HepG2 (cell line): ENCODE results near the gene SPTSSB. TPM values are rescaled to one million over a fixed set of nuclear protein-coding genes. Genes with fewer than 3 reads are reported as not detected.

Source experiments
- ASH2L ChIP-seq: fragments of 300-600, 200-600 bp; sonication (generic); IDR thresholded peaks from 2 replicates; pipeline ENCODE4 v1.7.0; 2017; ENCODE audit warnings: low read depth, mild to moderate bottlenecking, moderate library complexity, mixed read lengths, low read length; ENCODE audit not compliant: insufficient read length
- HES4 ChIP-seq: sonication (generic); formaldehyde crosslinking; IDR thresholded peaks from 2 replicates; pipeline ENCODE4 v1.9.0; 2021; ENCODE audit warnings: mild to moderate bottlenecking, missing genetic modification reagents, borderline replicate concordance
- HMGXB3 ChIP-seq: sonication (generic); formaldehyde crosslinking; IDR thresholded peaks from 2 replicates; pipeline ENCODE4 v1.4.0; 2020; ENCODE audit warnings: missing genetic modification reagents, borderline replicate concordance
- LRRFIP1 ChIP-seq: sonication (generic); formaldehyde crosslinking; conservative IDR thresholded peaks from 2 replicates; pipeline ENCODE4 v1.4.0; 2020; ENCODE audit warnings: missing genetic modification reagents
- NCOR1 ChIP-seq: fragments of 200-600 bp; sonication (generic); IDR thresholded peaks from 2 replicates; pipeline ENCODE4 v1.7.0; 2017; ENCODE audit warnings: antibody characterized with exemption, low read length, borderline replicate concordance
- NR3C1 ChIP-seq: sonication (generic); formaldehyde crosslinking; IDR thresholded peaks from 2 replicates; pipeline ENCODE4 v1.4.0; 2020; ENCODE audit warnings: missing genetic modification reagents
- TCF7 ChIP-seq: sonication (generic); IDR thresholded peaks from 2 replicates; pipeline ENCODE4 v1.6.1; 2016; ENCODE audit warnings: antibody characterized with exemption, low read depth
- TEF ChIP-seq: sonication (generic); formaldehyde crosslinking; IDR thresholded peaks from 2 replicates; pipeline ENCODE4 v1.5.0; 2020; ENCODE audit warnings: missing genetic modification reagents
- ZBED4 ChIP-seq: sonication (generic); formaldehyde crosslinking; IDR thresholded peaks from 2 replicates; pipeline ENCODE4 v1.4.0; 2020; ENCODE audit warnings: missing genetic modification reagents, borderline replicate concordance
- ZBTB4 ChIP-seq: sonication (generic); formaldehyde crosslinking; IDR thresholded peaks from 2 replicates; pipeline ENCODE4 v1.4.0; 2020; ENCODE audit warnings: missing genetic modification reagents, mild to moderate bottlenecking, borderline replicate concordance
- ZNF234 ChIP-seq: sonication (generic); formaldehyde crosslinking; conservative IDR thresholded peaks from 2 replicates; pipeline ENCODE4 v1.5.1; 2020; ENCODE audit warnings: mild to moderate bottlenecking, missing genetic modification reagents
- ZNF317 ChIP-seq: sonication (generic); formaldehyde crosslinking; IDR thresholded peaks from 2 replicates; pipeline ENCODE4 v1.5.0; 2020; ENCODE audit warnings: mild to moderate bottlenecking, missing genetic modification reagents
- ZNF326 ChIP-seq: sonication (generic); formaldehyde crosslinking; IDR thresholded peaks from 2 replicates; pipeline ENCODE4 v1.4.0; 2020; ENCODE audit warnings: missing genetic modification reagents, borderline replicate concordance
- ZNF607 ChIP-seq: sonication (generic); formaldehyde crosslinking; IDR thresholded peaks from 2 replicates; pipeline ENCODE4 v1.5.1; 2020; ENCODE audit warnings: missing genetic modification reagents, mild to moderate bottlenecking, borderline replicate concordance
- polyA plus RNA-seq, 8 experiments: library from polyadenylated mRNA; depleted of rRNA in 3 of 8; stranded (reverse) in 7 of 8; unstranded in 1 of 8; fragments of >200 nt; fragmentation: Illumina TruSeq in 4 of 8; extraction: Trizol in 4 of 8; gene quantifications; 2 replicates each; pipeline versions ENCODE4 v1.2.1 to v1.2.3, GENCODE V29; 2011 to 2016; ENCODE audit warnings: low read depth in 4 of 8, missing spikeins in 1 of 8, mixed read lengths in 1 of 8; ENCODE audit not compliant: insufficient read depth in 1 of 8
- total RNA-seq, 5 experiments: library from RNA; depleted of rRNA; stranded (reverse); fragments of >200 nt; fragmentation: Illumina TruSeq; extraction: Trizol; gene quantifications; 2 replicates each; pipeline ENCODE4 v1.2.3, GENCODE V29; 2016; ENCODE audit warnings: low read depth in 1 of 5

SPTSSB gene
- total and polyA plus RNA-seq, 2 of the 13 experiments (the other 11 are each of a cell fraction or from before 2014, with no cell fraction given) = 0.51 to 2.4 TPM

- TF ChIP-seq ZBED4 (CRISPR knock-in tag) = peak; percentile 44; the same call in 1 of the 2 replicates
- no peak for TF ChIP-seq NCOR1
- peak; percentile 91 for TF ChIP-seq TCF7
- TF ChIP-seq ZBTB4 (CRISPR knock-in tag) = no peak
- TF ChIP-seq HES4 (CRISPR knock-in tag) = no peak
- TF ChIP-seq ZNF326 (CRISPR knock-in tag) = no peak
- TF ChIP-seq ZNF317 = no peak
- no peak for TF ChIP-seq NR3C1 (CRISPR knock-in tag)
- no peak for TF ChIP-seq TEF
- no peak for TF ChIP-seq ZNF607 (CRISPR knock-in tag)
- peak; percentile 69 for TF ChIP-seq ASH2L
- TF ChIP-seq LRRFIP1 = no peak
- 0 out of 2 replicates have a peak, but pooled peaks have one; percentile 45 for TF ChIP-seq HMGXB3 (CRISPR knock-in tag)
- no peak for TF ChIP-seq ZNF234 (CRISPR knock-in tag)
Measured at GRCh38 chr3:161420746-161421145, 49.4 kb upstream of the SPTSSB start (continued).
